ENCODE data around the gene EXOSC10.
"Not testable (repeated sequence)": the region's sequence is repeated elsewhere in the genome, so short reads cannot be mapped to it uniquely, and the experiment has no call there.

The EXOSC10 gene

DNA sequence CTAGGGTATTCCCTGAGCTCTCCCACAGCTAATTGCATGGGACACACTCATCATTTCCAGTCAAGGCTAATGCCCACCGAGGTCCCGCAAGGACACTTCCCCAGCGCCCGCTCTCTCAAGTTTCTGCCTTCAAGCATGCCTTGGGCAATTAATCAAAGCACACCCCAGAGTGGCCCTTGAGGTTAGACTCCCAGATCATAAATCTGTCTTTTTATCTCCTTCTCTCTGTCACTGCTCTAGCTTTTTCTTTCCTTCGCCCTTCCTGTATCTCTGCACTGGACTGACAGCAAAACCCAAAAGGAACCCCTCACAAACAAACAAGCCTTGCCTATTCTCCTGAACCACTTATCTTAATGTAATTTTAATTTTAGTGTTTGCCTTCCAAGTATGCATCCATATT, 7.9 kb upstream of the EXOSC10 start:
- DNase-seq = no peak

DNA sequence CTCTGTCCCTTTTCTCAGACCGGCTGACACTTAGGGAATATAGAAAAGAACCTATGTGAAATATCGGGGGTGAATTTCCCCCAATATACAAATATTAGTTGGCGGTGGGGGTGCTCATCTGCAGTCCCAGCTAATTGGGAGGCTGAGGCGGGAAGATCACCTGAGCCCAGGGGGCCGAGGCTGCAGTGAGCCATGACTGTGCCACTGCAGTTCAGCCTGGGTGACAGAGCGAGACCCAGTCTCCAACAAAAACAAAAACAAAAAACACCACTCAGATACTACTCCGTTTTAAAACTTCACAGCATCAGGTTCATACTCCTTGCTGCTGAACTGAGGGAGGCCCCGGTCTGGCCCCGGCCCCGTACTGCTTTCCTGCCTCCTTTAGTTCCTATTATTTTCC, 5.9 kb upstream of the EXOSC10 start:
- DNase-seq = no peak

GRCh38 chr1:11101347-11101746, 1.7 kb upstream of the EXOSC10 start:
- no peak for DNase-seq

- not testable (repeated sequence) for DNase-seq
Observed at GRCh38 chr1:11100806-11101205, 1.1 kb upstream of the EXOSC10 start.

DNA sequence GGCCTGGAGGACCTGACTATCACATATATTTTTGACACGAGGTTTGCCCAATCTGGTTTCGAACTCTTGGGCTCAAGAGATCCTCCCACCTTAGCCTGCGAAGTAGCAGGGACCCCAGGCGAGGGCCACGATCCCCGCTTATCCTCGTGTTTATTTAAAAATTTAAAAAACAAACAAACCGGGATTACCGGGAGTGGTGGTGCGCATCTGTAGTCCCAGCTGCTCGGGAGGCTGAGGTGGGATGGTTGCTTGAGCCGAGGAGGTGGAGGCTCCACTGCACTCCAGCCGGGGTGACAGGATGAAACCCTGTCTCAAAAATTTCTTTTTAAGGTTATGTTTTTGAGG, 452 bp upstream of the EXOSC10 start:
- no peak for DNase-seq

DNA sequence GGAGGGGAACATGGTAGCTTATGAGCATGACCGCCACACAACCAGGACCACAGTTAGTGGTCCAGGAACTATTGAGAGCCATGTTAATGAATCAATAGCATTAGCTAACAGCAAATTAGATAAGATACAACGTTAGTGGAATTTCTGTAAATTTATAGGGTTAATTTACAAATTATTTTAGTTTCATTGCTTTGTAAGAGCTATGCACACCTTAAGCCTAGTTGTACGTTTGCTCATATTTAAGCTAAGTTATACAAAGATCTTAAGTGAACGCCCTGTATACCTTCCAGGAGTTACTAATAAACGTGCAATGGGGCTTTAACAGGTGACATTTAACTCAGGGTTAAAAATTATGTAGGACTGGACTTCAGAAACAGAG, 749 bp downstream of the EXOSC10 start:
- no peak for DNase-seq

GRCh38 chr1:11083784-11084183, 15.9 kb downstream of the EXOSC10 start:
- DNase-seq = not testable (repeated sequence)

- DNase-seq = no peak
Observed at GRCh38 chr1:11080931-11081330, 18.7 kb downstream of the EXOSC10 start.

GRCh38 chr1:11078631-11079030, 21.0 kb downstream of the EXOSC10 start:
- DNase-seq = no peak

- DNase-seq = not testable (repeated sequence)
Observed at GRCh38 chr1:11073398-11073797, 26.3 kb downstream of the EXOSC10 start.

- no peak for DNase-seq
Observed at GRCh38 chr1:11072216-11072917, 27.3 kb downstream of the EXOSC10 start.

GRCh38 chr1:11071463-11072215, 28.0 kb downstream of the EXOSC10 start:
- DNase-seq = no peak

- DNase-seq = no peak
Observed at GRCh38 chr1:11070876-11071275, 28.8 kb downstream of the EXOSC10 start.

DNA sequence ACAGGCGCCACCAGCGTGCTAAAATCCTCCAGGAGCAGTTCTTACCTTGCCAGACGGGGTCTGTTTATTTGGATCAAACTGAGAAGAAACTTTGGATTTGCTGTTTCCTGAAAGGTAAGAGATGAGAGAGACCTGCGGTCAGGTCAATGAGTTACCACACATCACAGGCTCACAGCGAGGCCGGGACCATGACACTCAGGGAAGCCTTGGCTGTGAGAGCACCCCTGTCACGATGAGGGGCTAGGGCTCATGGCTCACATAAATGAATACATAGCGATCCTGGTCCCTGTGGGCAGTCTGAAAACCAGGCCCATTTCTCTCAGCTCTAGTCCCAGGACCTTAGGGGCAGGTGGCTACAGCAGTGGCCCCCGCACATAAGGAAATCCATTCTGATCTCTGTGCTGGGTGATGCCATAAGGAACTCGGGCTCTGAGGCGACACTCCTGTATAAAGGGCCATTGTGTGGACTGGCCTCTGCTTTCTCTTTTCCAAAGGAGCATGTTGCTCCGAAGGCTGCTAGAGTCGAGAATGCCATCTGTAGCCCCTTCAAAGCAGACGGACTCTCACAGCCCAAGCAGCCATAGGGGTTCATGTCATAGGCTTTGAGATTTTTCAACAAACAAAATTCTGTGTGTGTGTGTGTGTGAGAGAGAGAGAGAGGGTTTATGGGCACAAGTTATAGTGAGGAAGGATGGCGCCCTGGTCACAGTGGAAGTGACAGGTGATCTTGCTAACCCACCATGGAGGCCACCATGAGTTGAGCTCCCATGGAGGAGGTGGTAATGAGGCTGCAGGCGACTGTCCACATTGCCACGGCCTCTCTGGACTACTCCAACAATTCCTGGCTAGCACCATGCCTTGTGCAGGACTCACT, 30.8 kb downstream of the EXOSC10 start:
- DNase-seq = no peak

- DNase-seq = no peak
Observed at GRCh38 chr1:11067716-11068599, 31.7 kb downstream of the EXOSC10 start.

GRCh38 chr1:11065796-11066195, 33.9 kb downstream of the EXOSC10 start:
- DNase-seq = no peak

- no peak for DNase-seq
Observed at GRCh38 chr1:11064942-11065341, 34.7 kb downstream of the EXOSC10 start.

DNA sequence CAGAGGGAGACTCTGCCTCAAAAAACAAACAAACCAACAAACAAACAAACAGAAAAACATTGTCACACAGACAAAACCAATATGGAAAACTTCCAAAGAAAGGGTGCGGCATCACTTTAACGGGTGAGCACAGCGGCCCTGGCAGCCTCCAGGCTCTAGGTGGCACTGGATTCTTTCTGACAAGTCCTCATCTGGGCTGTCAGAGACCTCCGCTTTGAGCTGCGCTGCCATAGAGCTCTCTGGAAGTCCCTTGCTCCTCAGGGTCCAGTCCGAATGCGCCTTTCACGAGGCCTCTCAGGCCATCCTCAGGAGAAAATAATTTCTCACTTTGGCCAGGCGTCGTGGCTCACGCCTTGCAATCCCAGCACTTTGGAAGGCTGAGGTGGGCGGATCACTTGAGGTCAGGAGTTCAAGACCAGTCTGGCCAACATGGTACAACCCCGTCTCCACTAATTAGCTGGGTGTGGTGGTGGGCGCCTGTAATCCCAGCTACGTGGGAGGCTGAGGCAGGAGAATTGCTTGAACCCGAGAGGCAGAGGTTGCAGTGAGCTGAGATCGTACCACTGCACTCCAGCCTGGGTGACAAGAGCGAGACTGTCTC, 35.6 kb downstream of the EXOSC10 start:
- not testable (repeated sequence) for DNase-seq

- DNase-seq = no peak
Observed at GRCh38 chr1:11062965-11063401, 36.7 kb downstream of the EXOSC10 start.

DNA sequence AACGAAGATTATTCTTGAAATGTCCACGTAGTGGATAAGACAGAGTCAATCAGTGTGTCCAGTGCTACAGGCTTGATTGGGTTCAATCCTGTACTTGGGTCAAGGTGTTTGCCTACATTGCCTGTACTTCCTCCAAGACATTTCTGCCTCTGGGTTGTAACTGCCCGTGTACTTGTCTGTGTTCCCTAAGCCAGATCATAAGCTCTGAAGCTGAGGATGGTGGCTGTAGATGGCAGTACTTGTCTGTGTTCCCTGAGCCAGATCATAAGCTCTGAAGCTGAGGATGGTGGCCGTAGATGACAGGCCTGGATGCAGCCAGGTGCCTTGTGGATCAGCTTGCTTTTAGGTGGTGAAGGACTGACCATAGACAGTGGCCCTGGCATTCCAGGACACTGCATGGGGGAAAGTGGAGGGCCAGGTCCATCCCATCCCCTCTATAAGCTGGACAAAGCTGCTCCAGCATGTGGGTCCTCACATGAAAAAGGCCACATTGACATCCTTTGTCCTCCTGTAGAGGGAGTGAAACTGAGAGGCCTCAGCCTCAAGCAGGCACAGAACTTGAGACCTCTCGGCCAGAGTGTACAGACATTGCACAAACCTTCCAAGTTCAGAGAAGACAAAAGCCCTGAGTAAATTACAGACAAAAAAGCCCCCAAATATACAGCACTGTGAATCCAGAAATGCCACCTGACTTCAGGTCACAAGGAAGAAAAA, 37.9 kb downstream of the EXOSC10 start:
- no peak for DNase-seq

All from retina (tissue), 1 donor.